HG02938 (cell line): ENCODE measurements around the gene NCAM2.

Experiments
- ATAC-seq: cut with Tn5 transposase; IDR thresholded peaks from one replicate; pipeline ENCODE4 v1.9.1; 2021; ENCODE audit warnings: mild to moderate bottlenecking, moderate library complexity; ENCODE audit not compliant: unreplicated experiment

NCAM2 gene

DNA sequence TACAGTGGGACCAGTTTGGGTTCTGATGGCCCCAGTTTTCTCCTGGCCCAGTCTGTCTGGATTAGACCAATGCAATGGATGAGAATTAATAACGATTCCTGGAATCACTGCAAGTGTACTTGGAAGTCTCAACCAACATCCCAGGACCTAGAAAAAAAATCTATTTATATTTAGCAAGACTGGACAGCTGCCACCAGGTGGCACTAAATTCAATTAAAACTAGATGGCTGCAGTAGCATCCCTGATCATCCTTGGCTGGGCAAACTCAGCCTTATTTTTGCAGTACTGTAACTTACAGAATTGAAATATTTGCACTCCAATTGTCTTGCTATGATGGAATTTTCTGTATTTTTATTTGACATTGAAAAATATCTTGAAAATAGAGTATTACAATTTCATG is 165.7 kb downstream of the NCAM2 start:
- ATAC-seq = no peak

DNA sequence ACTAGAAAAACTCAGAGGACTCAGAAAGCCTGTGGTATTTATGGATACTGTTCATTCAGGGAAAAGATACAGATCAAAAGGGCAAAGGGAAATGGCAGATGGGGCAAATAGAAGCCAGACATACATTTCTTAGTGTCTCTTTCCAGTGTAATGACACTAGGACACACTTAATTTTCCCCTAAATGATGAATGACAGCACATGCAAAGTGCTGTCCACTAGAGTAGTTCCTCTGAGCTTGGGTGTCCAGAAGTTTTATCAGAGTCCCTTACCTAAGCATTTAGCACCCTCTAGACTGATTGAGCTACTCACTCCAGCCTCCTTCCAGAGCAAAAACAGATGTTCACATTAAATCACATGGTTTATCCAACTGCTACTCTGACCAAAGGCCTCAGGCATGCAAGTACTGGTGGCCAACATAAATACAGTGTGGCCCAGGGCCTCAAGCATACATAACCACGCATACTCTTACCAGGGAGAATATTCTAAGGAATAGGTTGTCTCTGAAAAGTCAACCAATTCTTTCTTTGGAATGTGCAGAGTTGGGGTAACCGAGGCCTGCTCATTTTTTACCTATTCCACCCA is 166.9 kb downstream of the NCAM2 start:
- no peak for ATAC-seq

DNA sequence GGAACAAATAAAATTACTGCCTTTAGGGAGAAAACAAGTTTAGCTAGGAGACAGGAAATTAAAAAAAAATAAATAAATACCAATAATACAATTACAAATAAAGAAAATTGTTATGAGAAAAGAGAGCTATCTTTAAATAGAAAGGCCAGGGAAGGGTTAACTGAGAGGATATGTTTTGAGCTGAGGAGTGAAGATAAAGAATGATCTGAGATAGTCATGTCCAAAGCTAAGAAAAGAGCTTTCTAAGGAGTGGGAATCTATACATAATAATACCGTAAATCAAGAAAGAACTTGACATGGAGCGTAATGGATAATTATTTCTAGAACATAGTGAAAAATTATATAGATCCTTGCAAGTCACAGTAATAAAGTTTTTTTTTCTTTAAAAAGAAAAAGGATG is 176.5 kb downstream of the NCAM2 start:
- ATAC-seq = no peak

DNA sequence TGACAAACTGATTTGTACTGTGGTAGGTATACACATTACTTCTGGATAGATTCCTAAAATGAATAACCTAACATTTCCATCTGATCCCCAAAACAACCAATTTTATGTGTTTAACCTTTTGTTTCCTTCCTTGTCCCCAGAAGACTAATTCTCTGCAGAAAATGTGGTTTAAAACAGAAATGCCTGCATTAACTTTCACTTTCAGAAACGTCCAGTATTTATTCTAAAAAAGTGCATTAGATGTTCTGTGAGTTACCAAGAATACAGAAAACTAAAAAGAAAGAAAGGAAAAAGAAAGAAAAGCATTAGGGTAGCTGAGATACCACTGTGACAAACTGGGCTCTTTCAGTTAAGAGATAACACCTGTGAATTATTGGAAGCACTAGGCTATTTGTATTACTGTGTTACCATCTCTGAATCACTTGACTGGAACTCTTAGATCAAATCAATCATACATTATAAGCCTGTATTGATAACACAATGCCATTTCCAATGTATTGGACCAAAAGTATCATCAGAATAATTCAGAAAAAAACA is 177.7 kb downstream of the NCAM2 start:
- no peak for ATAC-seq

DNA sequence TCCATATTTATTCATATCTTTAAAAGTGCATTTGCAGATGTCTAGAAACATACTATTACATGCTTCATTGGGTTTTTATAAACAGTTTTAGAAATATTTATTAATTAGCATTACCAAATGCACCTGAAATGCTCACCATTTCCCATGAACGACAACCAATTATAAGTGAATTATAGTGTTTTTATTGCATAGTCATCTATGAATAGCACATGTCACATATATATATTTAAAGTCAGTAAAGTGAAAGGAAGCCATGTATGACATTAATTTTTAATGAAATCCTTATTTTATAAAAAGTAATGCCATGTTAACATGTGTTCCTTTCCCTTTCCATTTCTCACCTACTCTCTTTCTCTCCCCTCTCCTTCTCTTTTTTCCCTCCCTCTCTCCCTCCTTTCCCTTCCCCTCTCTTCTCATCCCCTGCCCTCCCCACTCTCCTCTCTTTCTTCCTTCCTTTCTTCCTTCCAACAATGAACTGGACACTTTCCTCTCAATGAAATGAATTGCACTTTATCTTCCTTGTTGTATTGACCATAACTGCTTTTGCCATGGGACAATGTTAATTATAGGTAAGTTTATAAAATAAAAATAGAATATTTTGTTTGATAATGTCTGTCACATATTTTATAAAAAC is 179.3 kb downstream of the NCAM2 start:
- ATAC-seq = no peak

DNA sequence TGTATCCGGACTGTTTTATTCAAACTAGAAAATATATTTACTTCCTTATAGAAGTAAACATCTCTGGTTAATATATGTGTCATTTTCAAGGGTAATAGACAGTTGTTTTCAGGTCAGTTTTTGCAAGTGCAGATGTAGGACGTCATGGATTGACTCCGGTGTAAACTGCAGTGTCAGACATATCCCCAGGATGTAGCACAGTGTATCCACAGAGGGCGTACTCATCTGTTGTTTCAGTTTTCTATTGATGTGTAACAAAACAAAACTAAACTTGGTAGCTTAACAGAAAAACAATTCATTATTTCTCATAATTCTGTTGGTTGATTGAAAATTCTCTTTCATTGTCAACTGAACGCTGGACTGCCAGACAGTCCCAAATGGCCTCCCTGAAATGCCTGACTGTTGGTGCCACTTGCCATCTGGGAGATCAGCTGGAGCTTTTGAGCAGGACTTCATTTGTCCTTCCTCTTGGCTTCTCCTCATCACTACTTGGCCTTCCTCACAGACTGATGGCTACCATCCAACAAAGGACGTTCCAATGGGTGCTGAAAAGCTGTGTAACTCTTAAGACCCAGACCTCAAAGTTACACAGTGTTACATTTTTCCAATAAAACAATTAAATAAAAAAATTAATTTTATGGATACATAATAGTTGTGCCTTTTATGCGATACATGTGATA is 181.6 kb downstream of the NCAM2 start:
- no peak for ATAC-seq

DNA sequence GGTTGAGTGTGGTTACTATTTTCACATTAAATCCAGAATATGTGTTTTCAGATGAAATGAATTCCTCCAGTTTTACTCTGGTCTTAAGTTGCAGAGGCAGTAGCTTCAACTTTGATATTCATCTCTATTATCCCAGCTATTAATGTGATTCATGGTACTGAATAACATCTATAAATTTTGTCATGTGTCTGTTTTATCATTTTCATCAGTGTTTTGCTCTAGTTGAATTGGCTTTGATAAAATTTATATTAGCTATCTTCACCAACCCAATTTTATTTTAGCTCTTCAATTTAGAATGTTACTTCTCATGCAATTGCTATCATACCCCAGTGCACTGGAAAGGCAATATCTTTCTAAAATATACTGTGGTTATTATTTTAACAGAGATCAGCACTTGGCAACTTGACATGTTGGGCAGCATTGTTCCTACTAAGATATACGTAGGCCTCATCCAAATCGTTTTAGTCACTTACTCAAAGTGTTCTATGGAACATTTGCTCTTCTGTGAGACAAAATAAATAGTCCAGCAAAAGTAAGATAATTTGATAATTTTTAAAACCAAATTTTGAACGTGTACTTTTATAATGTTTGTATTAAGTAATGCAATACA is 184.3 kb downstream of the NCAM2 start:
- ATAC-seq = no peak

DNA sequence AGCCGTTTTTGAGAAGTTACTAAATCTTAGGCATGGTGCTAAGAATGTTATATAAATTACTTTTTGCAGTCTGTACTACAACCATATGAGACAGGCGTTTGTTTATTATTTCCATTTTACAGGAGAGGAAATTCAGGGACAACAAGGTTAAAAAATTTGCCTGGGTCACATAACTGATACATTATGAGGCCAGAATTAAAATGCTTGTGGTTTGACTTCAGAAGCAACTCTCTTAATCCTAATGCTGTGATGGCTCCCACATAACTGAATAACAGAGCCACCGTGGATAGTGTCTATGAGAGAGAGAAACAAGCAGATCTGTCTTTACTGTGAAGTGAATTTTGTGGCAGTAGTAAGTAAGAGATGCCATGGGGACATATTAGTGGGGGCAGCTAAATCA is 184.9 kb downstream of the NCAM2 start:
- ATAC-seq = no peak

DNA sequence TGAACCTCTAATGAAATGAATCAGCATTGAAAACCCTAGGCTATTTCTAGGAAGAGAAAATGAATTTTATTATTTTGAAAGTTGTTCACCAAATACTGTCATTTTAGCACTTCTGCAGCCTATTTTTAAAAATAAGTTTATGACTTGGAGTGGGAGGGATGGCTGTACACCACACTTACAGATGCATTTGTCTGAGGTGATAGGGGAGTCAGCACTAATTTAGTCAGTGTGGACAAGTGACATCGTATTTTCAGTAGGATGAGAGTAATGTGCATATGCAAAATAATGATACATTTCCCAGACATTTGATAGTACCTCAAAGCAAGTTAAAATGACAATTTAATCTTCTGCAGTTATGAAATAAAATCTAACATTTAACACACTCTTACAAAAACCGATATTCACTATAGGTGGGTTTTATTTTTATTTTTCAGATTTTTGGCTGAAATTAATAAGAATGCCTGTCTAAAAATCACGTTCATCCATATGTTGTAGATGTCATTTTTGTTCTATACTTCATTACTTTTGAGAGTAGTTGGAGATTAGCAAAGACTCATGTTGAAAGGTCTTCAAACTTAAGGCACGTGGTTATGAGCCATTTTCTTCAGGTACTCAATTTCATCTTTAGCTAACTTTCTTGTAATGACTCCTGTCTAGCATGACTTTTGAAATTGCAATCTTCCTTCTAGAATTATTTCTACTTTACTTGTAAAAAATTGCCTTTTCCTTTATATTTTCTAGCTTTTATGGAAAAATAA is 186.7 kb downstream of the NCAM2 start:
- no peak for ATAC-seq

DNA sequence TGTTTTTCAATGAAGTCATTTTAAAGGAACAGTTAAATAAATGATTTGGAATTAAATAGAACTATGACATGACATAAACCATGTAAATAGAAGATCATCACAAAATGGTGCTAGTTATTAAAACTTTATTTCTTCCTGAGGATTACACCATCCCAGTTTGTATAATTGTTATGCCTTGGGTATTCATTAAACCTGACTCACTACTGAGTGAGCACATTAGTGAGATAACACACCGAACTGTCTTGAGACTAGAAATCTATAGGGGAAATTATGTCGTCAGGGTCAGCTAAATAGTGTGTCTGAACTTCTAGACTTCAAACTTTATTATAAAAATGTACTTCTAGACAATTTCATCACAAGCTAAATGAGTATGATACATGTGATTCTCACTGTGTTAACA is 189.4 kb downstream of the NCAM2 start:
- ATAC-seq = no peak

DNA sequence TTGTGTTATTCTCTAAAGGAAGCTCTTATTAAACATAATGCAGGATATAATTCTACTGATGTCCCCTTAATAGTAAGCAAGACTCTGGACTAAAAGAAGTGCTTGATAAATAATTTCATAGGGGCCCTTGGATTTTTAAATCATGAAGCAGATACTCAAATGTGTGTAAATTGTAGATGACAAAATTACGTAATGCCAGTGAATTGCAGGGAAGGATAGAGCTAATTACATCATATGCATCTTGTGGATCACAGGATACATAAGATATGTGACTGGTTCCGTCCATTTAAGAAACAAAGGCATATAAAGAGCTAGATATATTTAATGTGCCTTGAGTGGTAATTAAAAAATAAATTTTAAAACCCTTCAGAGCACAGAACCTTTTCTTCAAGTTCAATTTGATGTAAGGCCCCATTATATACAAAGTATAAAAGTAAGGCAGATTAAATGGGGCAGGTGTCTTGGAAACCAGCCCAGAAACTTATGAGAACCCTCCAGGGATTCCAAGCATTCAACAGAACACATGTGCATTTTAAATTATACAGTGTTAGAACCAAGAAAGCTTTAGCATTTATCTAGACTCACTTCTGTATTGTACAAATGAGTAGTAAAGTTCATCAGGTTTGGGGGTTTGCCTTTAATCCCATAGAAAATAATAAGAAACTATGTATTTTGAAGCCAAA is 190.4 kb downstream of the NCAM2 start:
- ATAC-seq = no peak

DNA sequence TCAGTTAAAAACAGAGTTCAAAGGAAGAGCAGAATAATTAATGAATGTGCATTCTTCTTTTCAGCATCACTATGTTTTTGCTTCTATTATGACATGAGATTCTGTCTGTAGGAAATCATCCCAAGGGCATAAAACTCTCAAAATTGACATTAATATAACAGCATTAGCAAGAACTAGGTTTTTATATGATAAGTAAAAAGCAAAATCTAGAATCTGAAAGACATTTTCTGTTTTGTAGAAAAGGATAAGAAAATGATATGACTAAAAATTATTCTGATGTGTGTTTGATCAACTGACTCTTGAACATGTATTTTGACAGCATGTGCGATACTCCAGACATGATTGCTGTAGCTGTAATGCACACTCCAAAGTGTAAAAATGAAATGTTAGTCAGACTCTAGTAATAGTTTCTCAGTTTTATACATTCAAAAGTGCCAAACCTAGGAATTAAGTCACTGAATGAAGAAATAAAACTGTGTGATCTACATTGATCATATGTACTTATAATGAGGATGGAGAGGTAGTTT is 197.3 kb downstream of the NCAM2 start:
- ATAC-seq = no peak

DNA sequence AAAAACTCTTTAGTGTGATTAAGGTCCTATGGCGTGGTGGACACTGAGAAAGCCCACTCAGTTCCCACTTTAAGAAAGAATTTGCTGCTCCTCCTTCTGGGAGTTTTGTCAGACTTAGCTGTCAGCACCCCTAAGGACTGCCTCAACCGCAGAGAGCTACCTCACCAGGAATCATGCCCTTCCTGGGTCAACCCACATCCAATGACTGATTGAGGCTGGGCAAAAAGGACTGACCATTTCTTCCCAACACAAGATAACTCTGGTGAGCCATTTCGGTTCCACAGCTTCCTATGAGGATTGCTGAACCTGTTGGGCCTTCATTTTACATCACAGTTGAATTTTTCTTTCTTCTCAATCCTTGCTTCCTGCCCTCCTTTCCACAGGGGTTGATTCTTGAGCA is 197.9 kb downstream of the NCAM2 start:
- no peak for ATAC-seq

DNA sequence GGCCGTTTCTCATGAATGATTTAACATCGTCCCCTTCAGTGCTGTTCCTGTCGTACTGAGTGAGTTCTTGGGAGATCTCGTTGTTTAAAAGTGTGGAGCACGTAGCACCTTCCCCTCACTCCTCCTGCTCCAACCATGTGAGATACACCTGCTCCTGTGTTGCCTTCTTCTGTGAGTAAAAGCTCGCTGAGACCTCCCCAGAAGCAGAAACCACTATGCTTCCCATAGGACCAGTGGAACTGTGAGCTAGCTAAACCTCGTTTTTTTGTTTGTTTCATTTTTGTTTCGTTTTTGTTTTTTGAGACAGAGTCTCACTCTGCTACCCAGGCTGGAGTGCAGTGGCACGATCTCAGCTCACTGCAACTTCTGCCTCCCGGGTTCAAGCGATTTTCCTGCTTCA is 198.6 kb downstream of the NCAM2 start:
- ATAC-seq = no peak

DNA sequence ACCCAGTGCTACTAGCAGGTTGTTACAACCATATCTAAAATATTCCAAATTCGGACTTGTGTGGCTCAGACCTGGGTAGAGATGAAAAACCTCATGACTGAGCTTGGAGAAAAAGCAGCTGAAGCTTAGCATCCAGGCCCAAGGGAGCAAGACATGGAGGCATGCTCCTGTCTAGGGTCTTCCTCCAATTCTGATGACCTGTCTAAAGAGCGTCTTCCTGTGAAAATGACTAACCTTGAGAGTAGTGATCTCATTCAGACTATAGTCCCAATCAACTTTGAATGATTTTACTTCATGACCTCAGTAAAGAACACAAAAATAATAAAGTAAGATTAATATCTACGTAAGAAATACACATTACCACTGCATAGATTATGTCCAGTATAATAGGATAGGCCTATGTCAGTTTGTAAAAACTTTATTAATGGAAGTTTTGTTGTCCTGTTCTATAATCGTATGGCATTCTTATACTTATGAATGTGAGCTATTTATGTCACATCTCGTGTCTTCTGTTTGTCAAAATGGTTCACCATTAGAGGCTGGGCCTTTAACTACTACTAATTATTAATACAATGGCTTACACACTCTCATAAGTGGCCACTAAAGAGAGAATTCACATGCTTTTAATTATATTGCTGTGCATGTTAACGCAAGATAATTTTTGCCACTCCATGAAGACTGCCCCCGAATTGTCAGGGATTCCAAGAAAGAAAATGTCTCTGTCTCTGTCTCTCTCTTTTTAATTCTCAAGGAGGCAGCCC is 201.3 kb downstream of the NCAM2 start:
- ATAC-seq = no peak

DNA sequence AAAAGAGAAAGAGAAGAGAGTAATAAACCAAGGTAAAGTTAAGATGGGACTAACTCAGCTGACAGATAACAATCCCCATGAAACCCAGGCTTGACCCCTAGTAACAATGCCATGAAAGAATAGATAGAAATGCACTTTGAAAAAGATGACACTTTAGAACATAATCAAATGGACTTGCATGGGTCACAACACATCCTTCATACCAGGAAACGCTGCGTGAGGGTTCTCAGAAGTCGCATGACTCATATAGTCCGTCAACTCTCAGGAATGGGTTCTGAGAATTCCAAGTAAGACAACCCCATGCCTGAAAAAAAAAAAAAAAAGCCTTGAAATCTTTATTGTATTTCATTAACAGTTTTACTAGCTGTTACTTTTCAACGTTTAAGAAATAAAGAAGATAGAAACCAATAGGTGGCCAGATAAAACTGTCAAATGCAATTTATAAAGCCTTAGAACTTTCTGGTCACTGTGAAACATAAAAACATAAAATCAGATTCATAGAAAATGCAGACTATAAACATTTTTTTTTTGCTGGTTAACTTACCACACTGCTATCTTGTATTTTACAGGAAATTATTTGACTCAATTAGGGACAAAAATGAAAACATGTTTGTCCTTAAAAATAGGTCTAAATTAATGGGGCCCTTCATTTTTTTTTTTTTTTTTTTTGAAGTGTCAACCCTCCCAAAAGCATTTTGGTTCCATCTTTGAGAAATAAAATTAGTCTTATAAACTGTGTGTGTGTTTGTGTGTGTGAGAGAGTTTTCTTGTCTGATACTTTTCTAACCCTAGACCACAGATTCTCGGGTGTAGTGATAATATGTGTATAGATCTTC is 202.1 kb downstream of the NCAM2 start:
- no peak for ATAC-seq

DNA sequence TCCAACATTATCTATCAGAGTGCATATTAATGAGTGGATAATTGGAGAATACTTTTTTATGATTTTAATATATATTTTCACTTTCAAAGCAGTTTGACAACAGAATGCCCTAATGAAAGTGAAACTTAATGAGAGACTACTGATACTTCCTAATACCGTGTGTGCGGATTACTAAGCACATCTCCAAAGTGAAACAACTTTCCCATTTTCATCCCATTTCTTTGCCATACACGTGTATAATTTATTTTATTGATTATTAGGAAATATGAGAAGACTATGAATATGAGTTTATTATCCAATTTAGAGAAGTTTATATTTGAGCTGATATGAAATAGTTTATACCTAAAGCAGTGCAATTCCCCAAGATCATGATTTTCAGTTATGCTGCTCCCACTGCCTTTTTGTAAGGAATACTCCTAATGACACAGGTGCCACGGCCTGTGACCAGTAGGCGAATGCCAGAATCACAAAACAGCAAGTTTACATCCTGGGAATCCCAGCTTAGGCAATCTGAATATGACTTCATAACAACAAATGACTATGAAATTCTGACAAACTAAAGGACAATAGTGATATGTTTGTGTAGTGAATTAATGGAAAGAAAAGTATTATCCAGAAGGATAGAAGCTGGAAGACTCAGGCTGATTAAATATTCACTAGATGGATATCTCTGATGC is 202.9 kb downstream of the NCAM2 start:
- ATAC-seq = no peak

DNA sequence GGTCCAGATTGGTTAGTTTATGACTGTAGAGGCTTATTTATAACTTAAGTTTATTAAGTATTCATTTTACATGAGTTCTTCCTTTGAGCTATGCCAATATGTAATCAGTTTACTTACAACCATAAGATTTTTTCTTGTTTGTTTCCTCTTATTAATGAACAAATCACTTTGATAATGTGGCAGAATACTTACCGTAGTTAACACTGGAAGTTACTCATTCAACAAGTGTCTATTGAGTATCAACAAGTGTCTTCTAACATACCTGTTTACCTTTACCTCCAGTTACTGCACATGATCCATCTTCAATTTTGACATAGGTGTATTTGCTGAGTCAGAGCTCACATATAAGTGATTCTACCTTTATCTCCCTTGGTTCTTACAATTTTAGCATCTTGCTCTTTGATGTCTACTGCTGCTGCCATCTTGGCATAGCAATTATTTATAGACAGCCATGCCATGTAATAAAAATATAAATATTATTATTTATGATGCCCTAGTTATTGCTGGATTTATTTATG is 205.7 kb downstream of the NCAM2 start:
- ATAC-seq = no peak
